ENCODE measurements around the gene AGRP.

The AGRP gene

DNA sequence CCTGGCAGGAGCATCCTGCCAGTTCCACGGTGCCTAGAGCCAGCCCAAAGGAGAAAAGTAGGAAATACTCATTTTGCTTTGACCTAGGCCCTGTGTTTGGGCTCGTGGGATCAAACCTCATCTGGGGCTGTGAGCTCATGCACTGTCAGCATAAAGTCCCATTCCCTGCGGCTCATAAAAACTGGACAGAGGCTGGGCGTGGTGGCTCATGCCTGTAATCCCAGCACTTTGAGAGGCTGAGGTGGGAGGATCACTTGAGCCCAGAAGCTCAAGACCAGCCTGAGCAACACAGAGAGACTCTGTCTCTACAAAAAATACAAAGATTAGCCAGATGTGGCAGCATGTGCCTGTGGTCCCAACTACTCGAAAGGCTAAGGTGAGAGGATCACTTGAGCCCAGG is 20.3 kb downstream of the AGRP start:
- DNase-seq, result no peak

DNA sequence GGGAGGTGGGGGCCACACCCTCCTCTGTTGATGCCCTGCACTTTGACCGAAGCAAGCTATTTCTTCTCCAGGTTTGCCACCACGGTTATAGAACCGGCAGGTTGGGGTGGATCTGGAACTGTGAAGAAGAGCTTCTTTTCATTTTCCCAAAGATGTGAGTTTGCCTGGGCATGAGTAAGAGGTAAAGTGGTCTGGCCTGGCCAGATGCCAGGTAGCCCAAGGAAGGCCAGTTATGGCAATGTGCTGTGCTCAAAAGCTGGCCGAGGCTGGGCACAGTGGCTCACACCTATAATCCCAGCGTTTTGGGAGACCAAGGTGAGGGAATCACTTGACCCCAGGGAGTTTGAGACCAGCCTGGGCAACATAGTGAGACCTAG is 21.1 kb downstream of the AGRP start:
- no peak for DNase-seq

DNA sequence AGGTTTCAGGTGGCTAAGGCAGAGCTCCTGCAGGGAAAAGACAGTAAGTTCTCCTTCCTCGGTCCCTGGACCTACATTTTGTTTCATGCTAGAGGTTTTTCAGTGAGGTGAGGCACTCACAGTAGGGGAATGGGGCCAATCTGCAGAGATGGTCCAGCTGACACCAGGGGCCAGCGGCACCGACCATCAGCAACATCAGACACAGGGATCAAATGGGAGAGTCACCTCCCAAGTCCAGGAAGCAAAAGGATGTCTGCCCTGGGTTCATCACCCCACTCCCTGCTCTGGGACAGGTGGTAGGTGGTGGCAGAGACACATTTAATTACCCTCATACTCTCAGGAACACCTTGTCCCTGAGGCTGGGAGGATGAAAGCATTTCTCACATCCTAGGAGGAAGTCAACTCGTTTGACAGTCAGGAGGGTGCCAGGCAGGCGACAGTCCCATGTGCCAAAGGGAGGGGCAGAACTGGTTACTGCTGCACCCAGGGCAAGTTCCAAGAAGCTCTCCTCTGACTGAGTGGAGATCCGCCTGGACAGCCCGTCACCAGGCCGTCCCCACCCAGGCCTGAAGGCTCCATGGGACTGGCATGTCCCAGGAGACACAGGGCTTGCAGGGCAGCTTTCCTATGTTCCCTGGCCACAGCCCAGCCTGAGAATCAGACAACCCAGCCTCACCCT is 21.6 kb downstream of the AGRP start:
- DNase-seq, result no peak

DNA sequence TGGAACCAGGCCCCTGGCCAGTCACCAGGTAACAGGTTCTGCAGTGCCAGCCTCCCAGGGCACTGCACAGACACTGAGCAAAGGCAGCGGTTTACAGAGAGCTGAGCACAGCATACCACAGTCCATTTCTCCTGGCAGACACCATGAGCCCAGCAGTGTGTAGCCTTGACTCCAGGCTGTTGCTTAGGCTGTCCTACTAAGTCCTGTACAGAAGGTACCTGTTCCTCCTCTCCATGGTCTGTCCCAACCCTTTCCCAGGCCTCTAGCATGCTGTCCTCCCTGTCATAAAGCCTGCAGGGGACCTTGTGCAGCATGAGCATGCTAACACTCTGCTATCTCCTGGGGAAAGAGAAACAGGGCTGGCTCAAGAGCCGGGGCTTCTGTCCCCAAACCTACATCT is 22.4 kb downstream of the AGRP start:
- DNase-seq, result no peak

DNA sequence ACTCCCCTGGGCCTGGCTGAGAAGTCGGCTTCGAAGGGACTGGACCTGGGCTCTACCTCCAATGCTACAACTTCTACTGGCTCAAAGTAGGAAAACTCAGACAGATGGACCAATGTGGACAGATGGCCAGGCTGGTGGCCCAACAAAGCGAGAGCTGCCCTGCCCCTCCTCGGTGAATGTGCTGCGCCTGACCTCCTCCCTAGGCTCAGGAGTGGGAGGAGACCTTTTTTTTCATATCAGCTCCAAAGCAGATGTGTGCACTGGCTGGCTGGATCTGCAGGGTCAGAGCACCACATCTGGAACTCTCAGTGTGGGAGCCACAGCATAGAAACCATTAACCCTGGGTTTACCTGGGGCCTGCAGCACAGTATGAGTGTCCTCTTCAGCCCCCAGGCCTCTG is 23.2 kb downstream of the AGRP start:
- DNase-seq, result no peak

DNA sequence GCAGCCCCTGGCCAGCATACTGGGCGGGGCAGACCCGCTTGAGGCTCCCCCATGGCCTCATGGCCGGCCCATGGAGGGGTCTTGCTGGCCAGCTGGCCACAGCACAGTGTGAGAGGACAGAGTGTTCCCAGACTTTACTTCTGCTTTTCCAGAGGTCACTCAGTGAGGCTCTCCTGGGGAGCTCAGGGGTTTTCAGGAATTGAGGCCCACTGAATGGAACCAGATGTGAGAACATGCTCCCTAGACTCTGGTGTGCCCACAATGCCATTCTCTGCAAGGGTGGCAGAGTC is 23.5 kb downstream of the AGRP start:
- DNase-seq, result no peak

DNA sequence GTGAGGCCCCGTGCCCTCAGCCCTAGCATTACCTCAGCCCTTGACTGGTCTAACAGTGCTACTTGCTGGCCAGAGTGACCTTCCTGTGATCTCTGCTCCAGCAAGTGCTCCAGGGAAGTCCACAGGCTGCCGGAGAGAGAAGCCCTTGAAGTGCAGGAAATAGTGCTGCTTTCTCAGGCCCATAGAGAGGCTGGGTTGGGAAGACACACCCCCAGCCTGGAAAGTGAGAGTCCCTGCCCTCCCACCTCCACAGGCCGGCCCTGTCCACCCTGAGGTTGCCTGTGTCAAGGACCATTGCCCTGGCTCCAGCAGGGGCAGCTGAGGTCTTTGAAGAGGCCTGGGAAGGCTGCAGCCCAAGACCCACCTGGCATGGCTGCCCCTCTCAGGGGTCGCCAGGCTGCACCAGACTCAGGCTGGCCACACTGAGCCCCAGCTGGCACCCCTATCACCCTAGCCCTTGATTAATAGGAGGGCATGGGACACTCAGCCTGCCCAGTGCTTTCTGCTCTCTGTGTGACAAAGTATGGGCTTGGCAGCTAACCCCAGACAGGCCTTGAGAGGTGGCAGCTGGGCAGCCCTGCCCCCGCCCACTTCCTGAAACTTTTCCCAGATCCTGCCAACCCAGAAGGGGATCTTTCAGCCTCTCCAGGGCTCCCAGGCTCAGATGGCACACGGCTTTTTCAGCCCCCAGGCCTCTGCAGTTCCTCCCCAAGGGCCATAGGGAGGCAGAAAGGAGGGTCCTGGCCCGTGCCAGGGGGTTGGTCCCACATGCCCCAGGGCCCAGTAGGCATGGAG is 24.1 kb downstream of the AGRP start:
- DNase-seq, result no peak

DNA sequence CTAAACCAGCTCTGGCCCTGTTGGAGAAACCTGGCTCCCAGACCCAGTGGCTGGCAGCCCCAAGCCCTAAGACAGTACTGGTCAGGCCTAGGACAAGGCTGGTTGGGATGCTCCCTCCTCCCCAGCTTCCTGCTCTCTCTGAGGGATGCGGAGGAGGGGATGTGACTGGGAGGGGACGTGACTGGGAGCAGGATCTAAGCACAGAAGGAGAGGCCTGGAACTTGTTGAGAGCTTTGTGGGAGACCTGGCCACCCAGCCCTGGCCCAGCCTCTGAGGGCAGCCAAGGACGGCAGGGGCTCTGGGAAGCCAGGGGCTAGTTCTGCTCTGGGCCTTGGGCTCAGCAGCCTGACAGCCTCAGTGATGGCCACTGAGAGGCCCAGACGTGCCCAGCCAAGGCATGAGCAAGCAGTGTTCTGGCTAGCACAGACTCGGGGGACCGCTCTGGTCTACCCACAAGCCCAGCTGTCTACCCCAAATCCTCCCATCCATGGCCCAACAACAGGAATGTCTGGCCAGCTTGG is 25.2 kb downstream of the AGRP start:
- no peak for DNase-seq

DNA sequence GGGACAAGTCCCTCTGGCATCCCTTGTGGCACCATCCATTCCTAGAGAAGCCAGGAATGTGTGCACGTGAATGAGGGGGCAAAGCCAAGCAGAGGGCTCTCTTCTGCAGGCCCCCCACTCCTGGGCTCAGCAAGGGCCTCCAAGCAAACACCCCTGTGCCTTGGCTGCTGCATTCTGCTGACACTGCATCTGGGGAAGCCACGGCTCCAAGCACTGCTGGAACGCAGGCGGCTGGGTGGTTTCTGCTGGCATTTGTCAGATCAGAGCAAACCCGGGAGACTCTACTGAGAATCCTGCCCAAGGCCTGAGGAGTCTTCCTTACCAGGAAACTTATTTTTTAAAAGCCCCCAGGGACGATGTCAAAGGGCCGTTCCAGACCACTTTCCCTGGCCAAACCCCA is 25.7 kb downstream of the AGRP start:
- no peak for DNase-seq

DNA sequence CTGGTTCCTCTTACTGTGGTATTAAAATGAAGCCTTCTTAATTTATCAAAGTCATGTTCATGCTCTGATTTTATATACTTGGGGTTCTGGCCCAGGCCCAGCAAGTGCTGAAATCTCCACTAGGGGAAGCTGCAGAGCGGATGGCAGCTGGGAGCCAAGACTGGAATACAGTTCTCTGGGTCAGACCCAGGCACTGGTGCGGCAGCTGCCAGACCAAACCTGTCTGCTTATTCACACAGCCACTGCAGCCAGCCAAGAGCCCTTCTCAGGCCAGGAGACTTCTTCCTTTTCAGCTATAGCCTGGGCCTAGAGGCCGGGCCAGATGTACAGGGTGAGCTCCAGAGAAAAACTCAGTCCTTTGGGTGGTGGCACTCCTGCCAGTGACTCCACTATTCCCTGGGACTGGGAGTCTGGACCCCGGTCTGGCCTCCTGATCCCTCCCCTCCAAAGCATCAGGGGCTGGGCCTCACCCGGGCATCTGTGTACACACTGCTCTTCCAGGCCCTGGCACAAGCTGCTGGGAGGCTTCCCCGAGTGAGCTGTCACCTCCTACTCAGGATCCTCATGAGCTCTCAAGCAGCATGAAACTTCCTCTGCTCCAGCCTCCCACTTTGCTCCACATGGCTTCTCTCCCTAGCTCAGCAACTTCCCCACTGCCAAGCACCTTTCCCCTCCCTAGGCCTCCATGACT is 26.8 kb downstream of the AGRP start:
- no peak for DNase-seq

DNA sequence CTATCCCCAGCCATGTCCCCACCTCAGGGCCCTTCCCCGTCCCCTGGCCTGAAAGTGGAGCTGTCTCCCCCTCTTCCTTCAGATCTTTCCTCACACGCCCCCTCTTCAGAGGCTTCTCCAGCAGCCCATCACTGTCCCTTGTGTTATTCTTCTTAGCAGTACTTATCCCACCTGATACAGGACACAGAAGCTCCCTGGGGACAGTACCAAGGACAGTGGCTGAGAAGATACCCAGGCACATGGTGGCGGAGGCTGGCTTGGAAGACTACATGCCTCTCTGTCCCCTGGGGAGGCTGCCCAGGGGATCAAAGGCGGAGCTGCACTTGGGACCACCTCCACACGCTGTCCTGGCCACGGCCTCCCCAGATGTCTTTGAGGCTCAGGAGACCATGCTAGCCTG is 28.5 kb downstream of the AGRP start:
- no peak for DNase-seq

DNA sequence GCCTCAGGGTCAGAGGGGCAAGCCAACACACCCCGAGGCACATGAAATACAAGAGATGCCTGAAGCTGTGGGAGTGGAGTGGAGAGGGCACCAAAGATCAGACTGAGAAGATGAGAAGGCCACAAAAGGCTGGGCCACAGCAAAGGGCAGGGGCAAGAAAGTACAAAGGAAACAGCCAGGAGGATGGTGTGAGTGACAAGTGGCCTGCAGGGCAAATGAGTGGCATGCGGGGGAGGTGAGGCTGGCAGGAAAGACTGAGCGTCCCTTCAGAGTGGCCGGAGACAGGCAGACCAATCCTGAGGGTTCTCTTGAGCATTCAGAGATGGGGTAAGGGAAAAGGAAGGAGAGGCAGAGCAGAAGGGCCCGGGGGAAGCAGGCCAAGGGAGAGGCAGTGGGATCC is 29.2 kb downstream of the AGRP start:
- DNase-seq, result no peak

DNA sequence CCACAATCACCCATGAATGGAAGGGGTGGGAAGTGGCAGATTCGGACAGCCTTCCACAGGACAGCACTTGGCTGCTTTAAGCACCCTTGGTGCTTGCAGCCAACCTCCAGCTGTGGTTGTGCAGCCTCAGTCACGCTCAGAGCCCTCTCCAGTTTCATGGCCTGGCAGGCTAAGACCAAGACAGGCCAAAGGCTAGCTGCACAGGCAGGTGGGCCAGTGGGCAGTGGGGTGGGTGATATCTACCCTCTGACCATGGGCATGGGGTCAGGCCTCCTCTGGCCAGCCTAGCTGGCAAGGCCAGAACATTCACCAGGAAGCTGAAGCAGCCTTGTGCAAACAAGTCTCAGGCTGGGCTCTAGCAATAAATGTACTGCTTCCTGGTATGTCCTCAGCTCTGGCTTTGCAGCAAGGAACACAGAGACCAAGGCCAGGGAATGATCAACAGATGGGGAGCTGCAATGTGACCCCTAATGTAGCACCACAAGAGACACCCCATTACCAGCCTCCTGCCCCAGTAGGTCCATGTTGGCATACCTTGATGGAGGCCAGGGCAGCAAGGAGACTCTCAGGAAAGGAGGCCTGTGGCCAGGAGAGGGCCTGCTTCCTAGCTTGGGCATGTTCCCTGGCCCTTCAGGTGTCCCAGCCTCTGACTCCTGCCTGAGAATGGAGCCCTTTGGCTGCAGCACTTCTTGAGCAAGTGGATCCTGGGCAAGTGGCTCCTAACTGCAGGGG is 31.5 kb downstream of the AGRP start:
- DNase-seq, result no peak

DNA sequence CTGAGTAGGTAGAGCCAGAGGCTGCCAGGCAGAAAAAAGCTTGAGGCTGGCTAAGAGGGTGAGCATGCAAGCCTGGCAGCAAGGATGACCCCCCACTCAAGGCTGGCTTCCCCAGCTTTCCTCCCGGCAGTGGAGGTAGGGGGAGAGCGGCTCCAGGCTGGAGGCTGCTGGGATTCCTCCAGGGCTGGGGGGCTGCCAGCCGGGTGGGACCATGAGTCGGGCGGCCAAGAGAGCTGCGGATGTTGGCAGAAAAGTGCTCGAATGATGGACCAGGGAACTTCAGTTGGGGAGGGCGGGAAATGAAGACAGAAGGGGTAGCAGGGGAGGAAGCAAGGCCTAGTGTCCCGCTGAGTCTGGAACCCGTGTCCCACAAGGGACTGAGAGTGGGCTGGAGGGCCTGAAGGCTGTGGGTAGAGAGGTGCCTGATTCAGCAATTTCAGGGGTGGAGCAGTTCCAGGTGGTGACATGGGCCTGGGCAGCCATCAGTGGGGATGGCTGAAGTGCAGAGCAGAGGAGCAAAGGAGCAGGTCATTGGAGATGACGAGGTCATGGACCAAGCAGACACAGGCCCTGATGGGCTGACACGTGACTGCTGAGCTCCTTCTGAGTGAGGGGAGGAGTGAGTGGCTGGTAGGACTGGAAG is 32.2 kb downstream of the AGRP start:
- no peak for DNase-seq

DNA sequence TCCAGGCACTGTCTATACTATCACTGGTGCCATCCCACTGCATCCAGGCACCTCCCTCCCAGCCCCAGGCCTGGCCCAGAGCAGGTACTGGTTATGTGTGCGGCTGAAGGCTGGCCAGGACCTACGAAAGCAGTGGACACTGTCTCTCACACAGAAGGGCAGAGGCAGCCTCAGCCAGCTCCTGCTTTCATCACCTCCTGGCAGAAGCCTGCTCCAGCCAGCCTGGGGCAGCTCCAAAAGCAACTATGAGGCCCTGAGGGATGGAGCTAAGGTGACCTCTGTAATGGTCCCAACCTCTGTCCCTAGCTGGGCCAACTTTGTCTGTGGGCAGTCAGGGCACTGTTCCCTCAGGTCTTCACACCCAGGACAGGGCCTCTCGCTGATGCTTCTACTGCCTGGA is 33.6 kb downstream of the AGRP start:
- no peak for DNase-seq

DNA sequence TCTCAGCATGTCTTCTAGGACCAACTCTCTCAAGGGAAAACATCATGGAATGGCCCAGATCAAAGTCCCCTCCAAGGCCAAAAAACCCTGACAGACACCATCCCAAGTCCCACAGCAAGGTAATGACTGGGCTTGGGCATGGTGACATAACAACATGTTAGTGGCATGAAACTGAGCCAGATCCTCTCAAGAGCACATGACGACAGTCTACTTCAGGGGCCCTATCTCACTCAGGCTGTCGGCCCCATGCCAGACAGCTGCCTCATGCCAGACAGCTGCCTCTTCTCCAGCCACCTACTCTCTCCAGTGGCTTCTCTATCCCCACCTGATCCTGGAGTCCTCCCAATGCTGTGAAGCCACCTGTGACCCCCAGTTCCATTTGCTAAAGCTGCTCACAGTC is 34.0 kb downstream of the AGRP start:
- DNase-seq, result no peak

DNA sequence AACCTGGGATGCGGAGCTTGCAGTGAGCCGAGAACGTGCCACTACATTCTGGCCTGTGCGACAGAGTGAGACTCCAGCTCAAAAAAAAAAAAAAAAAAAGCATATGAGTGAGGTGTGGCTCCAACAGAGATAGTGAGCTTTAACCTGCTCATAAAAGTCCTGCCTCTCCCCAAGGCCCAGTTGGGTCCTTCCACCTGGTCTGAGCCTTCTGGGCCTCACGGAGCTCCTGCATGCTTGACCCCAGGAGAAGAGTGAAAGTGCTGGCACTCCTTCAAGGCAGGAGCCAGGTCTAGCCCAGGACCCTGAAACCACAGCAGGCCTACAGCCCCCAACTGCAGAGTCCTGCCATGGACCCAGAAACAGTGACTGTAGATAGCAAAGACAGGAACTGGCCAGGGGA is 34.8 kb downstream of the AGRP start:
- no peak for DNase-seq

DNA sequence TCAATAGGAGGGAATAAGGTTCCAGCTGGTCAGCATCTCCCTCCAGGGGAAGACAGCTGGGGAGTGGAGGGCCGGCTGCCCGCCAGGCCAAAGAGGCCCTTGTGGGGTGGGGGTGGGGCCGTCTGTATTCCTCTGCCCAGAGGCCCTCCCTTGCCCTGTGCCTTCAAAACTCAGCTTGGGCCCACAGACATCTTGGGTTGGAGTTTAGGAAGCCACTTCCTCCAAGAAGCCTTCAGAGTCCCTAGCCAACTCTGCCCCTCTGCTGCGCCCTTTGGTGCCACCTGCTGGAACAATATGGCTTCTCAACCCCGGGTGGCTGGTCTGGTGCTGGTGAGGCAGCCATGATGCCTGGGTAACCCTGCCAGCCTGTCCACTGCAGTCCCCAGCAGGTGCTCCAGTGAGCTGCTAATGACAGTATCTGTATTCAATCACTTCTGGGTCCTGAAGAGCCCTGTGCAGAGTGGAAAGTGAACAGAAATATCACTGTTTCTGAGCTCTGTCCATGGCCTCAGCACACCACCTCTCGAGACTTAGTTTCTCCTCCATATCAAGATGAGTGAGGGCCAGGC is 35.8 kb downstream of the AGRP start:
- peak; percentile 36 to 65 for DNase-seq

DNA sequence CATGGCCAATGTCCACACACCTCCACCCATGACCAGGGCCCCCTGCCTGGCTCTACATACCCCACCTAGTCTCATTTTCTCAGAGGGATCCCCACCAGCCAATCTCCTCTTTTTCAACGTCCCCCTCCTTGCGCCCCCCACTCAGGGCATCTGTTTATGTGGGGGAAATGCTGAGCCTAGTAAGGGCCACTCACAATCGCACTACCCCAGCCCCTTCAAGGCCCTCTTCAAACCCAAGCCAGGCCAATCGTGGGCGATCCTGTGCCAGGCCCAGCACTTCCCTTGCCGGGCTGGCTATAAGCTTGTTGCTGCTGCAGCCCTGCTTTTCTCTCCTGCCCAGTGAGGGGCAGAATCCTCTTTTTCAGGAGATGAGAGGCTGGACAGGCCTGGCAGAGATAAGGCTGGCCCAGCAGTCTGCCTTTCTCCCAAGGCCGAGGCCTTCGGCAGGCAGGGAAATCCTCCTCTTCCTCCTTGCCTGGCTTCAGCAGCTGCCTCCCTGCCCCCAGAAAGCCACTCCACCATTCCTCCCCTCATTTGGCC is 36.3 kb downstream of the AGRP start:
- DNase-seq, result no peak

DNA sequence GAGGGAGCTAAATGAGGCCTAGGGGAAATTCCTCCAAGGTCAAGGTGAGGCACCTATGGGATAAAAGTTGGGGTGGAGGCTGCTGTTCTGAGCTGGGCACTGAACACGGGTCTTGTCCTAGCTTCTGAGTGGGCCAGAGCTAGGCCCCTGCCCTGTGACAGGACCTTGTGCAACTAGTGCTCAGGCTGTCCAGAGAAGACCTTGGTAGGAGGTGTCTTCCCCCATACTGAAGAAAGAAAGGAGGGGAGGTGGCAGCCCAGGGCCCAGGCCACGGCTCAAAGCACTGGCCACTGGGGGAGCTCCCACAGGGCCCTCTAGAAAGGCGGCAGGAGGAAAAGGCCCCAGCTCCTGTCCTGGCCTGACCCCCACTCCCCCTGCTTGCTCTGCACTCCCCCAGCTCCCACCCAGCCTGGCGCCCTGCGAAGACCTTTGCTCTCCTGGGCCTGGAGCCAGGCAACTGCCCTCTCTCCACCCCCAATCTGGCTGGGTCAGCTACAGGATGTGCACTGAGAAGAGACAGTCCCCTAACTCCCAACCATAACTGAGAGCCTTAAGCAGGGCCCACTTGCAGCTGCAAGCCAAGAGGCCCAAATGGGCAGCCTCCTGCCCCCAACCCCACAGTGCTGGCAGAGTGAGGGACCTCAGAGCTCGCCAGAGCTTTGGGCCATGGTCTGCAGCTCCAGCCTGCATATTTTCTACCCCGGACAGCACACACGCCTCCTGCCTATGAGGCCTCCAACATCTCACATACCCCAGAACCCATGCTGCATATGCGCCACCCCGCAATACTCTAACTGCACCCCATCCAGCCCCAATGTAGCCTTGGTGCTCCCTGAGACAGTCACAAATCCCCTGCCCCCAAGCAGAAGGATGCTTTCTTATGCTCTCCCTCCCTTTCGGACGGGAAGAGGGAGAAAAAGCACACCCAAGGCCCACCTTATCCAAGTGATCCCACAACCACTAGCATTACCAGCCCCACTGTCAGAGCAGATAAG is 37.1 kb downstream of the AGRP start:
- DNase-seq, result no peak

DNA sequence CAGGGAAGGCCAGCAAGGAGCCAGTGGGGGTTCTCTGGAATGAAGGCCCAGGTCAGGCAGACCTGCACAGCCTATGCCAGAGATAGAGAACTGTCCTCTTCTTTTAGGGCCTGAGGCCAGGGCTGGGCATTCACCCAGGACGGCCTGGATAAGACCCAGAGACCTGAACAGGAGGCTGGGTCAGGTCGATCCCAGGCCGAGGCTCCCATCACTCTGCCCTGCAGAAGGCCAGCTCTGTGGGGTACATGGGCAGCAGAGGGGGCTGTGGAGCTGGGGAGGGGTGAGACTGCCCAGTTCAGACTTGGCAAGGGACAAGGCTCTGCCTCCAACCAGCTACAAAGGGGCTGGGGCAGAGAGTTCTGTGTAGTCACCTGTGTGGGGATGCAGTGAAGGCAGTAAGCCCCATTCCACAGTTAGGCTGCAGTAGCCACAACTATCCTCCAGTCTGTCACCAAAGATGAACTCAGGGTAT is 37.9 kb downstream of the AGRP start:
- no peak for DNase-seq

Measured in stimulated activated CD4-positive, alpha-beta T cell treated with anti-CD3 and anti-CD28 coated beads, Interleukin-4, amount 100 ng/mL, for 4 hours (primary cell).